ENCODE measurements around the gene PSMD6.

Gene PSMD6

DNA sequence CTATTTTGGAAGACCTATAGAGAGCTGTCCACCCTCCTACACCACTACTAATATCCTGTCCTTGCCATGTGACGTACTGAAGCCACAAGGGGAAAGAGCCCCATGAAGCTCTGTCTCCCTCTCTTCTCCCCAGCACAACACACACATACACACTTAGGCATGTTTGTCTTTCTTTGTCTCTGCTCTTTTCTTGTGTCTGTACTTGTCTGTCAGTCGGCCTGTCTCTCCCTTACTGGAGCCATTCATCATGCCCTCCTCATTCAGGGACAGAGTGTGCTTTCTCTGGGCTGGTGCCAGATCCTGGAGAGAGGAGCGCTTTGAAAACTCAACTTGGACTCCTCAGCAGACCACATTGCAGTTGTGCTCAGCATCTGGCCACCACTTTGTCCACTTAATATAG is 47.6 kb downstream of the PSMD6 start:
- no peak for DNase-seq

DNA sequence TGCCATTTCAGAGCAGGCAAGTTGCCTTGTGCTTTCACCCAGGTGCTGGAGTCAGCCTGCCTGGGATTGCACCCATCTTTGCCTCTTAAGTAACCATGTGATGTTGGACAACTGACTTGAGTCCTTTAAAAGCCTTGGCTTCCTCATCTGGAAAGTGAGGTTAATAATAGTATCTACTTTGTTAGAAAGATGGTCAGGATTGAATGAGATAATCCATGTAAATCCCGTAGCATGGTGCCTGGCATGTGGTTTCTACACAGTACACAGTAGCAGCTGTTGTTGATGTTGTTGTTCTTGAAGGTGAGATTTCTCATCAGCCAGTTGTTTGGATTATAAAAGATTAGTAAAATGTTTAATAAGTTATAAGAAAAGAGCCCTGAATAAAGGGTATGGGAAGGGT is 48.8 kb downstream of the PSMD6 start:
- DNase-seq = no peak

DNA sequence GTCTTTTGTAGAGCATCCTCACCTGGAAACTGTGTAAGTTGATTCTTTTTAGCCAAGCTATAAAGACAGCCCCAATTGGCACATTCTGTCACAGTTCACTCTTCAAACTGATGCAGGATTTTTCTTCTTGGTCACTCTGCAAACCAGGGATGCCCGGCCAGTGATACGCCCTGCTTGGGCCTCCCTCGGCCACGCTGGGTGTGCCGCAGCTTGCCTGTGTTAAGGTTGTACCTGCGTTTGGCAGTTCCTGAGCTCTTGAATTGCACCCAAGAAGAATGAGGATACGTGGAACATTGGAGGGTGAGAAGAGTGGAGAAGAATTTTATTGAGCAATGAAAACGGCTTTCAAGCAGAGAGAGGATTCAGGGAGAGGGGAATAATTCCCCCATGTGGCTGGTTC is 49.9 kb downstream of the PSMD6 start:
- no peak for DNase-seq

DNA sequence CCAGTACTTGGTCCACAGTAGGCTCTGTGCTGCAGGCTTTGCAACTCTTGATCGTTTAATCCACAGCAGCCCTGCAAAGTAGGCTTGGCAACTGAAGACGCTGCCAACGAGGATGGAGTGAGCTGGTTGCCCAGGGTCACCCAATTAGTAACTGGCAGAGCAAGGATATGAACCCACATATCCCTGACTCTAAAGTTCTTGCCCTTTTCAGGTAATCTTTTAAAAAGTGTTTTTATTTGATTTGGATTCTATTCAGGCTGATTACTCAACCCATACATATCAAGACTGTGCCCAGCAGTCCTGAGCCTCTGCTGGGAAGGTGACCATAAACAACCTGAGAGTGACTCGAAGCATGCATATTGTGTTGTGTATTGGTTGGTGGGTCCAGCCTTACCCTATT is 50.3 kb downstream of the PSMD6 start:
- DNase-seq = no peak

DNA sequence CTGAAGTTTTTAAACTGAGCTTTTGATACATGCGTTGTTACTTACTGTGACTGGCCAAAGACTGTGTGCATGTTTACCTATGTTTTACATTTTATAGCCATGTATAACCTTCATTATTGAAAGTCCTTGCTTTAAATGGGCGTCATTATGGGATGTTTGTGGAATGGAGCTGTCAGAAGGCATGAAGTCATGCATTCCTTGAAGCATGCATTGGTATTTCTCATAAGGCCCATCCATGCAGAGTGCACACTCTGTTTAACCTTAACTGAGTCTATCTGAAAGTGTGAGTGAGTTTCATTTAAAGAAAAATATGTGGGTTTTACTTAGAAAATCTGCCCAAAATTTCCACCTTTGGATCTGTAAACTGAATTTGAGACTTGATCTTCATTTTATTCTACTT is 51.1 kb downstream of the PSMD6 start:
- peak; percentile 84 for DNase-seq

DNA sequence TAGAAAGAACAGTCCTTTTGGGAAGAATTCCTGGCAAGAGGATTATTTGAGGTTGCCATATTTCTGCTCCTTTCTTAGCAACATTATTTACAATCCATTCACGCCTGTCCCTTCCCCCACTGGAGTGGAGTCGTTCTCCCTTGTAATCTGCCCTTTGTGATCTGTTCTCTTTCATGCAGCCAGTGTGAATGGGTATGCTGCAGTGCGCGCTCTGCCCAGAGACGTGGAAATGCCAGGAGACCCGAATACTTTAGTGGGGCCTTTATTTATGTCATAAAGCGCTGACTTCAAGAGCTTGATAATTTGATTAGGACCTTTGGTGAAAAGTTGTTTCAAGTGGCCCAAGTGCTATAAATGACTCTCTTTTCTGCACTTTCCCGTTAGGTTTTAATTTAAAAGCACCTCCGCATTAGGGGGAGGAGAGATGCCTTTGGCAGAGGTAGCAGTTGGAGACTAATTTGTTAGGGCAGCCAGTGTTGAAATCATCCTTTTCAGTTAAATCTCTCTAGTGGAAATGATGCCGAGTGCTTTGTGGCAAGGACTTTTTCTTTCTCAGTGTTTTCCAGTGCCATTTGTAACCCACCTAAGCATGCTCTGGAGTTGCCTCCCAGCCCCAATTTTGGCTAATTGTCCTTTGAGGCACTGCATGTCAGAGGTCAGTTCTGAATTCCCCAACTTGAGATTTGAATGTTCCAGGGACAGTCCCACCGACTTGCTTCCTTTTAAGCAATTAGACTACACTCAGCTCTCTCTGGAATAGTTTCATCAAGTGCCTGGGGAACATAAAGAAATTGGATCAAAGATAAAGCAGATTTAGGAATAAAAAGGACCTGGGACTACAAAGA is 52.4 kb downstream of the PSMD6 start:
- DNase-seq = peak; percentile 88

DNA sequence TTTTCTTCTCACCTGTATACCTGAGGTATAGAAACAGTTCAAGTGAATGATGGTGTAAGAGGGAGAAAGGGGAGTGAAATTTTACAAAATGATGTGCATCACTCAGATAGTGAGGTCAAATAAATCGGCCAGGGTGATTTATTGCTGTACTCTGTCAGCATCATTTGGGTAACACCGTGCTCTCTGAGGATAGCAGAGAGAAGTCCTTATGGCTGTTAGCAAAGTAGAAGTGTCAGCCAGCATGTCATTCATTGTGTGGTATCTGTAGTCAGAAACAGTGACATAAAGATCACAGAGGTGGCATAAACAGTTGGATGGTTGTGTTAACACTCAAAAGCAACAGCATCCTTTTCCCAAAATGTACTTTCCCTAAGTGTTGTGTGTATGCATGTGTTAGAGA is 53.4 kb downstream of the PSMD6 start:
- DNase-seq = no peak

DNA sequence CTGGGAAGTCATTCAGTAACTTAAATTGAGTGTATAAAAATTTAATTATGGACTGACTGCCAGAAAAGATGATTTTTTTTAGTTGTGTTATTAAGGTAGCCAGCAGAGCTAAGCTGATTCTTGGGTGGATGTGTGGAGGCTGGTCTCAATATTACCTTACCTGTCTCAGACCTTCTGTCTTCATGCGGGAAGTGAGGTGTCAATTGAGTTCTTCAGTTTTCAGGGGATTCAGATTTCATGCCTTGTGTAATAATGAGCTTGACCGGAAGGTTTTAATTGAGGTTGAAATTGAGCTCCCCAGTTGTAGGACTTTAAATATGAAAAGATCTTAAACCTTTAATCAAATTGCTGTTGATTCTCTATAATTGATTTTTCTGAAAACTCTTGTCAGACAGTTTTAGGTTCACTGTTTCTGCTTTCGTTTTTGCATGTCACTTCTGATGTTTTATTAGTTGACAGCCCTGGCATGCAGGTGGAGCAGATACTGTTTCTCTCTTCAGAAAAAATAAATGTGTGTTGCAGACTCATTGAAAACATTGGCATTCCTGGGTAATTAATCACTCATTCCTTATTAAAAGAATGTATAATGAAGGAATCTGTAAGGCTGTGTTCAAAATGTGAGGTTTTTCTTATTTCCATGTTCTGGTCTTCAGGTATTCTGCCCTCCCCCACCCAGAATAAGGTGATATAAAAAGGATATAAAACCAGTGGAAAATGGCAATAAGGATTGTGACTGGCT is 54.5 kb downstream of the PSMD6 start:
- DNase-seq = no peak

DNA sequence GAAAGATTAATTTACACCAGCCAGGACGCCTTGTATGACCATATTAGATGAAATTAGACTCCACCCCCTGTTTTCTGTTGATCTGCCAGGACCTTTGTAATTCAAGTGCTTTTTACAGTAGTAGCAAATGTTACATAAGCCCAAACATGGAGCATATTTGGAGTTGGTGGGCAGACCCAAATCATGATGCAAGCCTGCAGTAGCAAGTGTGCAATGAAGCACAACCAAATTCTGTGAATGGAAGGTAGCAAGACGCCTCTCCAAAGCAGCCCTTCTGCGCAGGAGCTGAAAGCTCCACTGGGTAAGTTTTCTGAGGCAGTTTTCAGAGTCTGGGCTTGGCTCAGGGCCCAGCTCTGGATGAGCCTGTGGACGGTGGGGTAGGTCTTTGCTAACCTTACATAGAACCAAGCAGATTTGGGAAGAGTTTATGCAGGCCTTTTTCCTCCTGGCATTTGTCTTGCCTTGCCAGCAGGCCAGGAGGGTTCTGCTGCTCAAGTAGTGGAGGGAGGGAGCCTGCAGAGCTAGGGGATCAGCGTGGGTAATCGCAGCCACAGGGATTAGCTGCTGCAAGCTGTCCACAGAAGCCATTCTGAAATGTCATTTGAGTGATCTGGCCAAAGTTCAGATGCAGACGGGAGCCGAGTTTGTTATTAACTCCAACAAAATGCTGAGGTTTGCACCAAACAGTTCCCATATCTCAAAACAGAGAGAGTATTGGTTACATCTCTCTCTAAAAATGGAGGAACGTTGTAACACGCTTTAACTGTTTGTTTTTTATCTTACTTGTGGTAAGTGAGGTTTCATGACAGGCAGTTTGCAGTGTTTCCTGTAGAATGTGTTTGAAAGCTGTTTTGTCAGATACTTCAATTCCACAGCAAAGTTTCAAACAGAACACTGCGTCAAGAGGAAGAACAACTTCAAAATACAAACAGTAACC is 55.4 kb downstream of the PSMD6 start:
- DNase-seq = peak; percentile 65

DNA sequence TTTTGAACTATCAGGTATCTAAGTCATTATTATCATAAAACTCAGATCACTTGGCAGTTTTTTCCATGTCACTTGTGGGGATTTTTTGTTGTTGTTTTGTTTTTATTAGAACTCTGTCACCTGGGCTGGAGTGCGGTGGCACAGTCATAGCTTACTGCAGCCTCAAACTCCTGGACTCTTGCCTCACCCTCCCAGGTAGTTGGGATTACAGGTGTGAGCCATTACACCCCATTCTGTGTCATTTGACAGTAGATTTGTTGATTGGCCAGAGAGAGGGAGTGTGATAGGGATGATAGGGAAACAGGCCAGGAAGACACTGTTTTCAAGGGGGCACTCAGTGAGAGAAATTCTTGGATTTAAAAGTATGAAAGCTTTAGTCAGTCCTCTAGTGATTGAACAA is 56.4 kb downstream of the PSMD6 start:
- DNase-seq = no peak

DNA sequence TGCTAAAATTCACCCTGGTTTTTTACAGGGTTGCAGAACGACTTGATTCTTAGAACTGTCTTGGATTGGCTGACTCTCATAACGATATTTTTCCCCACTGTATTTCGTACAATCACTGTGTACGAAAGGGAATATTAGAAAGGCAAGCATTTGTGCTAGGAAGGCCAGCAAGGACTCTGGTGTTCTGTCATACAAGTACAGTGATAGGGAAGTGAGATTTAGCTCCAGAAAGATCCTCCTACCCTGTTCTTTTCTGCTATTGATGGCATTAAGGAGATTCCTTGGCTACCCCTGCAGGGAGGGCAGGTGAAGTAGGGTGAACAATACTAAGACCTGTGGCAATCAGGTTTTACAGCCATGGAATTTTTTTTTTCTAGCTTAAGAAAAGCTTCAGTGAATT is 57.3 kb downstream of the PSMD6 start:
- DNase-seq = no peak

DNA sequence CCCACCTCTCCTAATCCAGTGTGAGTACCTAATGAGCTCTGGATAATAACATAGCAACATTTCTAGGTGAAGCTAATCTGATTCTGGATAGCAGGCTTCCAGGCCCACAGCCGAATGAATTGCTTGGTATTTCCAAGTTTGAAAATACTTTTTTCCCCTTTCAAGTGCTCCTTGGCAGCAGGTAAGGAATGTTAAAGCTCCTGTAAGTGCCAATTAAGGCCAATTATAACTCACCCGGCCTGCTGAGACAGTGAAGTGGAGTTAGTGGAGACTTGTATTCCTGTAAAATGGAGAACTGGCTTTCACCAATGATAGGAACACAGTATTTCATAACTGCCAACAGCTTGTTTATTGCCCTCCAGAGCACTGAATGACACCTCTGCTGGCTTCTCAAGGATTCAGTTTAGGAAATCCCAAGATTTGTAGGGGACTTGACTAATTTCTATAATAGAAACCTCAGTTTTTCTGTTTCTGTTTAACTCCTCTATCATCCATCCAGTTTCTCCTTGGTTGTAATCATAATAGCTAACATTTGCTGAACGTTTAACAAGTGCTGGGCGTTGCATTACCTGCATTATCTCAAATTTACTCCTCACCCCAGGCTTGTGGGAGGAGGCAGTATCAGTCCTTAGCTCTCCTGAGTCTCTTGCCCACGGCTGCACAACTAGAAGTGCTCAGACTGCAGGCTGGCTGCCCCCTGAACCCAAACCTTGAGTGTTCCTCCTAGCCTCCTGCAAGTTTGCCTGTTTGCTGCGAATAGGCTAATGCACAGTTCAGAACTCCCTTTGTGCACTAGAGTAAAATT is 58.4 kb downstream of the PSMD6 start:
- DNase-seq = peak; percentile 50

DNA sequence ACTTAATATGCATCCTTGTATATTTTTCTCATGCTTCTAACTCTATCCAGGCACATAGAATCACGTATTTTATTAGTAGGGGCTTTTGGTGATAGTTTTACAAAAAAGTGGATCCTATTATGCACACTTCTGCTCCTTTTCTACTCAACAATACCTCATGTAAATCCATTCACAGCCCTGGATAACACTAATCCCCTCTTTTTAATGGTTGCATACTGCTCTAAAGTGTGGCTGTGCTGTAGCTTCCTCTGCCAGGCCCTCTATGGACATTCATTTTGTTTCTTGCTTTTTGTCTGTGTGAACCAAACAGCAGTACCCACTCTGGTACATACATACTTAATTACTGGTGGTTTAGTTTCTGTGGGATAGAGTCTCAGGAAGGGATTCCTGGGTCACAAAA is 59.8 kb downstream of the PSMD6 start:
- DNase-seq = no peak

DNA sequence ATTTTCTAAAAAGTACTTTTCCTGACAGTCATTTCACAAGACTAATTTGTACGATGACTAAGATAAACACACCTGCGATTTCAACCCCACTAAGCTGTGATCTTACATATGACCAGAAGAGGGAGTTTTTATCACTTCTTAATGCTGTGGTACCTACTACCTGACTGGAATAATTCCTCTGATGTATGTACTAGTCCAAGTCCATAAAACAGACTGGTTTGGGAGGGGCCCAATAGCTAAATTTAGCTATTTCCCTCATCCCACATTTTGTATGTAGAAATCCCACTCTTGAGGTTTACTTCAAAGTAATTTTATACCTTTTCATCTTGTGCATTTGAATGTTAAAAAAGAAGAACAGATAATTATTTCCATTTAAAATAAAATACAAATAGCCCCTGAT is 61.4 kb downstream of the PSMD6 start:
- peak; percentile 59 for DNase-seq
